AG09319 (cell line): ENCODE results near the gene COX17.

Experiments
- DNase-seq: peaks from one replicate; pipeline ENCODE4 v3.0.0-alpha.2; 2010; ENCODE audit warnings: low read depth; ENCODE audit errors: extremely low read depth
- CTCF ChIP-seq: IDR thresholded peaks from 2 replicates; pipeline ENCODE4 v1.5.1; 2011; ENCODE audit warnings: low read depth, mild to moderate bottlenecking, inconsistent platforms, low read length, moderate library complexity

COX17 gene

GRCh38 chr3:119702530-119703527, 25.6 kb upstream of the COX17 start, which contains the start of gene CFAP91:
Gene CFAP91, plus strand, starts transcription at chr3:119703022. Its CDS starts 77 bp downstream, at chr3:119703099.
- TF ChIP-seq CTCF, result no peak
- peak; percentile 79 for DNase-seq

DNA sequence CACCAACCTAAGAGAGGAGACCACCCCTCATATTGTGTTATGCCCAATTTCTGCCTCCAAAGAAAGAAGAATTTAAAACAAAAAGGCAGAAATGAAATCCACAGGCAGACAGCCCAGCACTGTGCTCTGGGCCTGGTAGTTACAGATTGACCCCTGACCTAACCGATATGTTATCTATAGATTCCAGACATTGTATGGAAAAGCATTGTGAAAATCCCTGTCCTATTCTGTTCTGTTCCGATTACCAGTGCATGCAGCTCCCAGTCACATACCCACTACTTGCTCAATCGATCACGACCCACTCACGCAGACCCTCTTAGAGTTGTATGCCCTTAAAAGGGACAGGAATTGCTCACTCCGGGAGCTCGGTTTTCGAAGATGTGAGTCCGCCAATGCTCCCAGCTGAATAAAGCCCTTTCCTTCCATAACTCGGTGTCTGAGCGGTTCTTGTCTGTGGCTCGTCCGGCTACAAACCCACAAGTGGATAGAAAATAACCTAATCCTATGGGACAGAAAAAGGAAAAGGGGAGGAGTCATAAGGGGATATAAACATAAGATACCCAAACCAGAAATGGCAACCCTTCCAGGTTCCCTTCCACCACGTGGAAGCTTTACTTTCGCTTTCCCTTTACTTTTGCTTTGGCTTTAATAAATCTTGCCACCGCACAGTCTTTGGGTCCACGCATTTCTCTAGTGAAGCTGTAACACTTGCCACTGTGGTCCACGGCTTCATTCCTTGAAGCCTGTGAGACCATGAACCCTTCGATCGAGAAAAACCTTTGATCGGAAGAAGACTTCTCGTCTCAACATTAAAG, 23.9 kb upstream of the COX17 start:
- DNase-seq, result no peak
- no peak for TF ChIP-seq CTCF

DNA sequence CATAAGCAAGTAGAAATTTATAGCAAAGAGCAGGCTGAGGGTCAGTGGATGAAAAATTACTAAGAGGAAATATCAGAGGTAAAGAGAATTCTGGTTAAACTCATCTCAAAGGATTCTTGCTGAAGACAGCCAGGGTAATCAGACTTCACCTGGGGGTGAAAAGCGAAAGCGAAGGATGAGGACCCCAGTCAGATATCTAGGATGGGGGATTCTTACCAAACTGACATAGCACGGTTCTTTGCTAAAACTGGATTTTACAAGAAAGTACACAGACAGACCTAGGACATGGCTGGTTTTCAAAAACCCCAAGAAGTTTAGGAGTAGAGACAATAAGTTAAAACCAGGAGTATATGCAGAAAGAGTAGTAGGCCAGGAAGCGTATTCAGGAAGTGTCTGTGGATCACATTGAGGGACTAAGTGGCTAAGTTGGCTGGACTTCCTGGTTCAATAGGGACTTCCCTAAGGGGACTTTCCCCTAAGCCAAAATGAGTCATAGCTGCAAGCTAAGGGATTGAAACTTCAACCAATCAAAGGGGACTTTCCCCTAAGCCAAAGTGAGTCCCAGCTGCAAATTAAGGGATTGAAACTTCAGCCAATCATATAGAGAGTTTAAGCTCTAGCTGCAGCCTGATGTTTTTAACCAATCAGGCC, 23.2 kb upstream of the COX17 start:
- DNase-seq, result no peak

GRCh38 chr3:119697394-119697793, 20.2 kb upstream of the COX17 start:
- DNase-seq, result no peak
- no peak for TF ChIP-seq CTCF

More for the DNA sequence above, 23.2 kb upstream of the COX17 start:
- TF ChIP-seq CTCF, result no peak

DNA sequence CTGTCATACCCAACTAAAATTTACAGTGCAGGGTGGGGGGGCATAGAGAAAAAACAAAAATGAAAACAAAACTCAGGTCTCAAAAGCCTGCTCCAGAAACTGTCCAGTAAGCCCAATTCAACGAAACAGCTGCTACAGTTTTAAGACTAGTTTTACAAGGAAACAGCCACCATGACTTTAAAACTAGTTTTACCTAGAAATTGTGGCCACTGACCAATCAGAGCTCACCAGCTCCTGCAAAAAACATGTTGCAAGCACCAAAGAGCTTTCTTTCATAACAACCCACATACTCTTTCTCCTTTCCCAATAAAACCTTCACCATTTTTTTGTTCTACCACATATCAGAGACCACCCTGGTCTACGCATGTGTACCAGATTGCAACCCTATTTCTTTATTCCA, 18.3 kb upstream of the COX17 start:
- no peak for TF ChIP-seq CTCF
- no peak for DNase-seq

DNA sequence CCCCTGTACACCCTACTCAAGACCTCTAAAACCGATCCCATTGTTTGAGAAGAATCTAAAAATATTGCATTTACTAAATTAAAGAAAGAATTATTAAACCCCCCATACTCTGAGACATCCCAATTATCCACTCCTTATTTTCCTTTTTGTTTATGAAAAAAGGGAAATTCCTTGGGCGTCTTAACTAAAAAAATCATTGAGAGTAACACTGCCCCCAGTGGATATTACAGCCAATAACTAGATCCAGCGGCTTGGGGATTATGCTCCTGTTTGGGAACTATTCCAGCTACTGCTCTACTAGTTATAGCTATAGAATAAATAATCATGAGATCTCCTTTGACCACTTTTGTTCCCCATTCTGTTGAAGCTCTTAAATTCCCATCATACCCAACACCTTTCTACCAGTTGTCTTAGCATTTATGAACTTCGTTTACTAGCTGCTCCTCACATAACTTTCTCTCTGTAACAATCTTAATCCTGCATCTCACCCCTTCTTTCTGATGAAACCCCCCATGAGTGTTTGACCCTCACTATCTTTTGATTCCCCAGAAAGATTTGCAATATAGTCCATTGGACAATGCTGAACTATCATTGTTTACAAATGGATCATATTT, 12.9 kb upstream of the COX17 start:
- DNase-seq, result no peak
- peak; percentile 36 for TF ChIP-seq CTCF
